ENCODE results near the gene DHRS12.

GRCh38 chr13:51822106-51822815, 18.3 kb upstream of the DHRS12 start:
- no peak for TF ChIP-seq SPI1 (IDR thresholded peaks at IDR 0.05; ENCODE audit: low read depth, low read length)
- no peak for TF ChIP-seq POLR2A (IDR thresholded peaks at IDR 0.05; ENCODE audit: low read depth, low read length)
- no peak for TF ChIP-seq POLR2AphosphoS5 (IDR thresholded peaks at IDR 0.05; ENCODE audit: low read depth, low read length)
- no peak for TF ChIP-seq POU2F2 (IDR thresholded peaks at IDR 0.05; ENCODE audit: low read depth, low read length)
- TF ChIP-seq TAF1 (IDR thresholded peaks at IDR 0.05; ENCODE audit: low read depth, low read length) = no peak
